Endothelial cell of umbilical vein (primary cell): ENCODE measurements around the gene RIGI. TPM values are rescaled to one million over a fixed set of nuclear protein-coding genes. Genes with fewer than 3 reads are reported as not detected.

ENCODE experiments used
- BruUV-seq: library from RNA; stranded (reverse); fragments of 400-500 nt; replicated peaks from 2 replicates; lab custom pipeline; 2021; lab: Mats Ljungman, UMichigan
- CTCF ChIA-PET: fragments of 300-600, 350-600 bp; sonication (Branson Sonifier 250); formaldehyde crosslinking; loops from one replicate; lab custom pipeline; 2021; ENCODE audit warnings: antibody characterized with exemption, inconsistent platforms; lab: Charles Lee
- POLR2A ChIA-PET: fragments of 300-600, 350-600 bp; sonication (Branson Sonifier 250); formaldehyde crosslinking; loops from one replicate; lab custom pipeline; 2021; ENCODE audit warnings: antibody characterized with exemption, inconsistent platforms; lab: Charles Lee
- DNase-seq: peaks from one replicate; pipeline ENCODE4 v3.0.0-alpha.2; 2011; ENCODE audit warnings: low read depth, low spot score
- FAIRE-seq: peaks from 2 replicates; lab custom pipeline; 2011; peaks lifted over from hg19 to GRCh38; lab: Jason Lieb, UNC
- H2AFZ ChIP-seq: 2 replicates; pipeline ENCODE4 v1.6.0; 2012; ENCODE audit warnings: low read depth, low read length, control low read depth, inconsistent platforms
- H3K27ac ChIP-seq: 2 replicates; pipeline ENCODE4 v1.5.1; 2011; ENCODE audit warnings: low read depth, mild to moderate bottlenecking, control low read depth, low read length, moderate library complexity; ENCODE audit not compliant: insufficient read depth
- H3K27me3 ChIP-seq, 2 experiments: 2 replicates each; pipeline versions ENCODE4 v1.6.0 to v1.6.1; 2011; ENCODE audit warnings: low read length in 2 of 2, mixed read lengths in 1 of 2; ENCODE audit not compliant: control insufficient read depth in 2 of 2, insufficient read depth in 2 of 2
- H3K36me3 ChIP-seq, 2 experiments: 2 replicates in 1 of 2; 3 replicates in 1 of 2; pipeline ENCODE4 v1.5.1; 2011; ENCODE audit warnings: low read length in 2 of 2, mild to moderate bottlenecking in 1 of 2, moderate library complexity in 1 of 2; ENCODE audit not compliant: control insufficient read depth in 2 of 2, insufficient read depth in 2 of 2; ENCODE audit errors: extremely low read depth in 1 of 2
- H3K4me1 ChIP-seq: 3 replicates; pipeline ENCODE4 v1.5.1; 2011; ENCODE audit warnings: mild to moderate bottlenecking, low read length; ENCODE audit not compliant: control insufficient read depth, insufficient read depth; ENCODE audit errors: extremely low read depth
- H3K4me2 ChIP-seq: 2 replicates; pipeline ENCODE4 v1.6.1; 2011; ENCODE audit warnings: low read length, control low read depth, mixed read lengths; ENCODE audit not compliant: insufficient read depth
- H3K4me3 ChIP-seq, 3 experiments: fragments of 200-600 bp in 1 of 3; sonication (generic), shearing (Covaris generic) in 1 of 3; replicated peaks in 1 of 3; 2 replicates each; pipeline ENCODE4 v1.5.1; 2011 to 2016; ENCODE audit warnings: control low read depth in 3 of 3, low read length in 3 of 3, mild to moderate bottlenecking in 2 of 3, inconsistent platforms in 1 of 3, low read depth in 1 of 3, moderate library complexity in 1 of 3; ENCODE audit not compliant: insufficient read depth in 1 of 3
- H3K79me2 ChIP-seq: 2 replicates; pipeline ENCODE4 v1.6.0; 2012; ENCODE audit warnings: low read length, inconsistent platforms; ENCODE audit not compliant: control insufficient read depth, insufficient read depth
- H3K9ac ChIP-seq: replicated peaks from 2 replicates; pipeline ENCODE3; 2011; ENCODE audit warnings: low read length, control low read depth; ENCODE audit not compliant: insufficient read depth; ENCODE audit errors: extremely low read depth
- H3K9me1 ChIP-seq: replicated peaks from 3 replicates; pipeline ENCODE4 v1.6.0; 2011; ENCODE audit warnings: mild to moderate bottlenecking, low read length; ENCODE audit not compliant: control insufficient read depth, insufficient read depth; ENCODE audit errors: extremely low read depth
- H3K9me3 ChIP-seq: replicated peaks from 2 replicates; pipeline ENCODE4 v1.5.1; 2012; ENCODE audit warnings: low read length, inconsistent platforms; ENCODE audit not compliant: control insufficient read depth, insufficient read depth
- H4K20me1 ChIP-seq: replicated peaks from 2 replicates; pipeline ENCODE3; 2011; ENCODE audit warnings: mild to moderate bottlenecking, low read length; ENCODE audit not compliant: control insufficient read depth, insufficient read depth; ENCODE audit errors: extremely low read depth
- CTCF ChIP-seq, 2 donors: IDR thresholded peaks; 1 replicate in 1 of 2; 2 replicates in 1 of 2; pipeline ENCODE4 v1.5.1; 2011; ENCODE audit warnings: low read length in 2 of 2, mild to moderate bottlenecking in 2 of 2, moderate library complexity in 2 of 2, control low read depth in 1 of 2, inconsistent platforms in 1 of 2, low read depth in 1 of 2; ENCODE audit not compliant: insufficient read depth in 1 of 2; ENCODE audit errors: extremely low read depth in 1 of 2
- EZH2 ChIP-seq: IDR thresholded peaks from 2 replicates; pipeline ENCODE4 v1.6.1; 2012; ENCODE audit warnings: borderline replicate concordance, low read depth, mild to moderate bottlenecking, moderate library complexity, low read length, inconsistent platforms; ENCODE audit not compliant: severe bottlenecking
- FOS ChIP-seq: IDR thresholded peaks from 2 replicates; pipeline ENCODE4 v1.6.1; 2011; ENCODE audit warnings: mild to moderate bottlenecking, low read length, moderate library complexity, borderline replicate concordance; ENCODE audit not compliant: insufficient read depth
- GATA2 ChIP-seq: IDR thresholded peaks from 2 replicates; pipeline ENCODE4 v1.7.0; 2011; ENCODE audit warnings: low read depth, mild to moderate bottlenecking, moderate library complexity, mixed read lengths, low read length; ENCODE audit not compliant: insufficient read length, insufficient read depth
- JUN ChIP-seq: IDR thresholded peaks from 2 replicates; pipeline ENCODE4 v1.6.1; 2011; ENCODE audit warnings: borderline replicate concordance, low read depth; ENCODE audit not compliant: insufficient read length, insufficient read depth
- MAX ChIP-seq: IDR thresholded peaks from 2 replicates; pipeline ENCODE4 v1.6.1; 2011; ENCODE audit not compliant: insufficient read depth, insufficient read length
- MYC ChIP-seq: IDR thresholded peaks from one replicate; pipeline ENCODE4 v1.6.1; 2011; ENCODE audit warnings: mild to moderate bottlenecking, low read depth, low read length
- POLR2A ChIP-seq: IDR thresholded peaks from 2 replicates; pipeline ENCODE4 v1.6.1; 2012; ENCODE audit warnings: low read depth, mild to moderate bottlenecking, control low read depth, low read length
- POLR2AphosphoS5 ChIP-seq: IDR thresholded peaks from 2 replicates; pipeline ENCODE4 v1.6.1; 2012; ENCODE audit warnings: low read depth, mild to moderate bottlenecking, control low read depth, low read length, moderate library complexity; ENCODE audit not compliant: insufficient read depth
- dilution Hi-C: fragments of 300-500 bp; cut with MboI; formaldehyde crosslinking; loops from one replicate; pipeline ENCODE4 v1.15.0; 2019; ENCODE audit warnings: low sequenced_read_pairs; ENCODE audit not compliant: extremely low pct_ligation_motif_present
- intact Hi-C: fragments of 100-400 bp; cut with micrococcal nuclease; formaldehyde crosslinking; loops from one replicate; pipeline ENCODE4 v1.10.0; 2022
- polyA plus RNA-seq, 4 experiments: library from polyadenylated mRNA; depleted of rRNA in 3 of 4; stranded (reverse) in 3 of 4; unstranded in 1 of 4; fragments of >200 nt; gene quantifications; 2 replicates each; pipeline versions ENCODE4 v1.2.1 to v1.2.3, GENCODE V29; 2011 to 2012; ENCODE audit warnings: missing spikeins in 1 of 4
- total RNA-seq: library from RNA; stranded (reverse); gene quantifications from 2 replicates; pipeline ENCODE4 v1.2.3, GENCODE V29; 2021

The RIGI gene
- total and polyA plus RNA-seq, 2 donors (not counting 3 experiments of a cell fraction or from before 2014, with no cell fraction given), result 4.5 to 13.3 TPM

- Histone ChIP-seq H3K9me1 (no peaks in the 10 kb centered on the region), H3K36me3 (no peaks in the 10 kb centered on the region), H4K20me1 (no peaks in the 10 kb centered on the region), H2AFZ (peak within 1 kb of the TSS; percentile 82), H3K4me3 (peak within 1 kb of the TSS; percentile 78 to 89 (median 88)), H3K79me2 (peaks cover 30% of the 10 kb centered on the region), H3K9ac (peak within 1 kb of the TSS; percentile 76), H3K27me3 (peaks cover 0 to 4% of the 10 kb centered on the region in 2 experiments), H3K4me1 (peaks cover 18% of the 10 kb centered on the region), H3K4me2 (peak within 1 kb of the TSS; percentile 86), H3K27ac (peak within 1 kb of the TSS; percentile 54), H3K9me3 (no peaks in the 10 kb centered on the region)
- CTCF ChIA-PET, result interaction anchor here (1.0 to 20.3 kb wide), 14 partner anchors 8 to 395 kb away, joined by 3 to 1384 read pairs (median 8); partner anchors contain the start of genes ACO1, RIGI, SMIM27 and TOPORS
- intact Hi-C loops (loop anchor here (1.0 kb wide), 5 partner anchors 21 to 194 kb away; partner anchors contain the start of genes ACO1, RIGI, SMIM27 and TOPORS), dilution Hi-C loops (loop anchor here (25.0 kb wide), 1 partner anchor 186 kb away; the partner anchor contains the start of gene ACO1)
- TF ChIP-seq MYC, result peak; percentile 18
- no peak for TF ChIP-seq FOS
- no peak for TF ChIP-seq GATA2
- no peak for TF ChIP-seq CTCF (IDR thresholded peaks at IDR 0.05; ENCODE audit: extremely low read depth in 1 of 2, insufficient read depth in 1 of 2, low read depth in 1 of 2, low read length in 2 of 2)
- no peak for TF ChIP-seq MAX
- peak; percentile 76 for TF ChIP-seq POLR2A
- peak; percentile 54 for TF ChIP-seq POLR2AphosphoS5
- TF ChIP-seq JUN, result no peak
- no peak for TF ChIP-seq EZH2
- FAIRE-seq (peak; percentile 81), DNase-seq (peak; percentile 92)
- no TSS peak for BruUV-seq
- POLR2A ChIA-PET, result interaction anchor here (0.6 kb wide), 1 partner anchor 412 kb away, joined by 6 read pairs; no protein-coding TSS in a partner anchor
Observed at GRCh38 chr9:32572900-32573523, 47.0 kb upstream of the RIGI start, which contains the start of gene NDUFB6. Gene NDUFB6 (minus strand): TSS chr9:32573159. CDS start chr9:32573060, 99 bp downstream.
